ENCODE results near the gene COL9A3. TPM values are rescaled to one million over a fixed set of nuclear protein-coding genes. Genes with fewer than 3 reads are reported as not detected.

COL9A3 gene
- polyA plus RNA-seq, 4 donors, result 17.6 to 29.2 (median 24.0) TPM

GRCh38 chr20:62808211-62808865 is 8.5 kb upstream of the COL9A3 start:
- no peak for DNase-seq (ENCODE audit: low read depth in 4 of 4, low spot score in 3 of 4)

DNA sequence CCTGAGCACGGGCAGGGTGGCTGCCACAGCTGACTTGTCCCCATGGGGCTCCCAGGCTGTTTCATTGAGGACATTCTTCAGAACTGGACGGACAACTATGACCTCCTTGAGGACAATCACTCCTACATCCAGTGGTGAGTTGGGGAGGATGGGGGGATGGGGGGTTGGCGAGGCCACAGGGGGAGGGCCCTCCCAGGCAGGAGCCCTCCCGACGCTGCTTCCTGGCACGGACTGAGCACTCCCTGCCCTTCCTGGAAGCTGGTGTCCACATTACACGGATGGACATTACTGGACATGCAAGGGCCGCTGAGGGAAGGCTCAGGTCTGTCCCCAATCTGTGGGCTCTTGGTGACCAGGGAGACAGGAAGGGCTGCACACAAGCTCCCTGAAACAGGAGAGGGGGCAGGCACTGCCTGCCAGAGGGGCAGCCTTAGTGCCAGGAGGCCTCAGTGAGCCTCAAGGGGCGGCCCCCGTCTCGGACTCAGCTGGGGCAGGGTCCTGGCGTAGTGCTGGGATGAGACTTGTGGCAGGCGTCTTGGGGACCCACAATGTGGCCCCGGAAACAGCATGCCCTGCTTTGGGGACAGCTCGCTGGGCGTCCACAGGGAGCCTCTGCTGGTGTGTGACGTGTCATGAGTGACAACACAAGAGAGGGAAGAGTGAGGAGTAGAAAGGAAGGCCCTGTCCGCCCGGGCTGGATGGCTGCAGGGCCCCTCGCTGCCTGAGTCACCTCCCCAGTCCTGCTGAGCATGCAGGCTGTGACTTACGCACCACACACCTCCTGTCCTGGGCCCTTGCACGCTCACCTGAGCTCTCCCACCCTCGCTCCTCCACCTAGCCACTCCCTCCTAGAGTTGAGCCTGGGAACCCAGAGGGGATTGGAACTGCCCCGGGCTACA is 7.1 kb upstream of the COL9A3 start:
- DNase-seq (ENCODE audit: low read depth in 4 of 4, low spot score in 3 of 4), result no peak

- no peak for DNase-seq (ENCODE audit: low read depth in 4 of 4, low spot score in 3 of 4)
Observed at GRCh38 chr20:62811320-62811719, 5.5 kb upstream of the COL9A3 start.

GRCh38 chr20:62811720-62812119 is 5.1 kb upstream of the COL9A3 start:
- DNase-seq (ENCODE audit: low read depth in 4 of 4, low spot score in 3 of 4), result no peak

- DNase-seq (ENCODE audit: low read depth in 4 of 4, low spot score in 3 of 4), result no peak
Observed at GRCh38 chr20:62812181-62812906, 4.5 kb upstream of the COL9A3 start.

- DNase-seq (ENCODE audit: low read depth in 4 of 4, low spot score in 3 of 4), result no peak
Observed at GRCh38 chr20:62812907-62813200, 4.0 kb upstream of the COL9A3 start.

DNA sequence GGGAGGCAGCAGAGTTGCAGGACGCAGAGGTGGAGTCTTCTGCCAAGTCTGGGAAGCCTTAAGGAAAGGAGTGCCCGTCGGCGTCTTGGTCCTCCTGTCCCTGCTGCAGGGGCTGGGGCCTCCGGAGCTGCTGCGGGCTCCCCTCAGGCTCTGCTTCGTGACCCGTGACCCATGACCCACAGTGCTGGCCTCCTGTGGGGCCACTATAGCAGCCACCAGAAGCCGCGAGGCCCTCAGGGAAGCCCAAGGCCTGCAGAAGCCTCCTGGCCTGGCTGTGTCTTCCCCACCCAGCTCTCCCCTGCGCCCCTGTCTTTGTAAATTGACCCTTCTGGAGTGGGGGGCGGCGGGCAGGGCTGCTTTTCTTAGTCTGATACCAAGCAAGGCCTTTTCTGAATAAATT is 3.3 kb upstream of the COL9A3 start:
- no peak for DNase-seq (ENCODE audit: low read depth in 4 of 4, low spot score in 3 of 4)

DNA sequence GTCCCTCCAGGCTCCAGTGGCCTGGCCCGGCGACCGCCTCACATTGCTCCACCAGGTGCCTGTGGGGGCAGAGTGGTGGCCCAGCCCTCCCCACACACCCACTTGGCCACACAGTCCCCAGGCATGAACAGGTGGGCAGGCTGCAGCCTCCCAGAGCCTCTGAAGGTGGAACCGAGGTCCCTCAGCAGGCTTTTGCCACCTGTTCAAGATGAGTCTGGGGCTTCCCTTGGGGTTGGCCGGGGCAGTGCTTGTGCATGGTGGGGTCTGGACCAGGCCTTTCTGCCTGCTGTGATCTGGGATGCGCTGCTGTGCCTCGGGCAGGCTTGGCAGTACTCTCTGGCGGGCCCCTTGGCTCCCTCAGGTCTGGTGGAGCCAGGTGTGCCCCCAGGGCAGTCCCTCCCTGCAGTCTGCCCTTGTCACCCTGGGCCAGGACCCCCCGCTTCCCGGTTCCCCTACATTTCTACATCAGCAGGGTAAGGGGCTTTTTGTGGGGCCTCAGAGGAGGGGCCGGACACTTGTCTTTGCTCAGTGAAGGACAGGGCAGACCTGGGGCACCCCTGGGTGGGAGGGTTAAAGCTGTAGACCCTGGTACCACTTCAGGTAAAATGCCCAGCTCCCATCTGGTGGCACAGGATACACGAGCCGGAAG is 2.7 kb upstream of the COL9A3 start:
- DNase-seq (ENCODE audit: low read depth in 4 of 4, low spot score in 3 of 4), result no peak

DNA sequence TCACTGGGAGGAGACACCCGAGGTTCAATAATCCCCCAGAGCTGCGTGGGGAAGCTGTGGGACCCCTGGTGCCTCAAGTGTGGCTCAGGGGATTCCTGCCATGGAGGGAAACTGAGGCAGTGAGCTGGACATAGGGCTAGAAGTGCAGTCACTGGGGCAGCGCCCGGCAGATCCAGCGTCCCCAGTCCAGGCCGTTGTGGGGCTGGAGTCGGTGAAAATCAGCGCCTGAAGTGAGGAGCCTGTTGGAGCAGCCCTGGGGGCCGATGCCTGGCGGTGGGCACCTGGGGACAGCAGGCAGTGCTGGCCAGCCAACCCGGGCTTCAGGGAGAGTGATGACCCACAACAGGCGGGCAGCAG is 2.2 kb upstream of the COL9A3 start:
- no peak for DNase-seq (ENCODE audit: low read depth in 4 of 4, low spot score in 3 of 4)

GRCh38 chr20:62815066-62815991 is 1.5 kb upstream of the COL9A3 start:
- no peak for DNase-seq (ENCODE audit: low read depth in 4 of 4, low spot score in 3 of 4)

DNA sequence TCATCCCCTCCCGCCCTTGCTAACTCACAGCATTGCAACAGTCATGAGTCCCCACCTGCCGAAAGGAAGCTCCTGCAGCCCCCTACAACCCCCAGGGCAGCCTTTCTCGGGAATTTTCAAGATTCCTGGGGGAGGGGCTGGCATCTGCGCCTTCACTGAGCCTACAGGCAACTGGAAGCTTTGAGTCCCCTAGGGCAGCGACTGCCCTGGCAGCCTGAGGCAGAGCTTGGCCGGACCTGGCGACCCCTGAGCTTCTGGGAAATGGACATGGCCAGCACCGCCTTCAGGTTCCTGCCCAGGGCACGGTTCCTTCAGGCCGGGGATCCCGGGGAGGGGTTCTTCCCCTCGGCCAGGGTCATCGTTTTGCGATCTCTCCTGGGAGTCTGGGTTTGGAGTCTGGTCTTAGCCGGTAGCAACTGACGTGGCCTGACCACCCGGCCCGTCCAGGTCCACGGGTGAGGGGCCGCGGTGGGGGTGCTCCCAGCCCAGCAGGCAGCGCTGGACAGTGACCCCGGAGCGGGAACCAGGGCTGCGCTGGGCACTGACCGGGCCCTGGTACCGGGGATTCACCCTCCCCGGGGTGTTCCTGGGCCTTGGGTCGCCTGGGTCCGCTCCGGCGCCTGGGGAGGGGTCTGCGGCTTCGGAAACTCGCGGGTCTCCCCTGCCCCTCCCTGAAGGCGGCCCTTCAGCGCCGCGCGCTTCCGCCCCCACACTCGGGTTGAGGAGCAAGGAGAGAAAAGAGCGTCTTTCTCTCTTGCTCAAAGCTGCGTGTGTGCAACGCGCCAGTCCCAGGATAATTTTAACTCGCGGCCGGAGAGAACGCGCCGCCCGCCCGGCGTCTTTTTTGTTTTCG is 593 bp upstream of the COL9A3 start:
- no peak for DNase-seq (ENCODE audit: low read depth in 4 of 4, low spot score in 3 of 4)

- no peak for DNase-seq (ENCODE audit: low read depth in 4 of 4, low spot score in 3 of 4)
Observed at GRCh38 chr20:62817975-62818591, 1.2 kb downstream of the COL9A3 start.

- no peak for DNase-seq (ENCODE audit: low read depth in 4 of 4, low spot score in 3 of 4)
Observed at GRCh38 chr20:62818592-62819493, 2.0 kb downstream of the COL9A3 start.

DNA sequence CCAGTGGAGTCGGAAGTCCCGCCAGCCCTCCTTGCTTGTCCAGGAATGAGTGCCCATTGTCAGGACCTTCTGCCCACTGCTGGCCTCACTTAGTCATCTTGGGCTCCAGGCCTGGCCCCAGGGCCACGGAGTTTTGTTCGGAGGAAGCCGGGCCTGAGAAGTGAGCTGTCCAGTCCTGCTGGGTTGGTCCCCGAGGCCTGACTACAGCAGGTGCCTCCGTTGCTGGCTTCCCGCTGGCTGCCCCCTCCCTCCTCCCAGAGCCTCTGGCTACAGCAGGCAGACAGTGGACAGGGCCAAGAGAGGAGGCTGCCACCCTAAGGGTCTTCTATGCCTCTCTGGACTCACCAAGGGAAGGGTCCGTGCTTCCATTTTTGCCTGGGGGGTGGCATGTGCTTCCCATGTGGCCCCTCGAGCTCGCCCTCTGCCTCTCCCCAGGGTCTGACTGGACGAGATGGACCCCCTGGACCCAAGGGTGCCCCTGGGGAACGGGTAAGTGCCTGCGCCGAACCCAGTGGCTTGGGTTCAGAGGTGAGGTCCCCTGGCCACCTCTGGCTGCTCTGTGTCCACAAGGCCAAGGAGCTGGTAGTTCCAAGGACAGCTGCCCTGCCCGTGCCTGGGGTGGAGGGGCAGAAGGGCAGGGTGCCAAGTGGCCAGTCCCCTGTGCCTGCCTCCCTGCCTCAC is 2.8 kb downstream of the COL9A3 start:
- no peak for DNase-seq (ENCODE audit: low read depth in 4 of 4, low spot score in 3 of 4)

DNA sequence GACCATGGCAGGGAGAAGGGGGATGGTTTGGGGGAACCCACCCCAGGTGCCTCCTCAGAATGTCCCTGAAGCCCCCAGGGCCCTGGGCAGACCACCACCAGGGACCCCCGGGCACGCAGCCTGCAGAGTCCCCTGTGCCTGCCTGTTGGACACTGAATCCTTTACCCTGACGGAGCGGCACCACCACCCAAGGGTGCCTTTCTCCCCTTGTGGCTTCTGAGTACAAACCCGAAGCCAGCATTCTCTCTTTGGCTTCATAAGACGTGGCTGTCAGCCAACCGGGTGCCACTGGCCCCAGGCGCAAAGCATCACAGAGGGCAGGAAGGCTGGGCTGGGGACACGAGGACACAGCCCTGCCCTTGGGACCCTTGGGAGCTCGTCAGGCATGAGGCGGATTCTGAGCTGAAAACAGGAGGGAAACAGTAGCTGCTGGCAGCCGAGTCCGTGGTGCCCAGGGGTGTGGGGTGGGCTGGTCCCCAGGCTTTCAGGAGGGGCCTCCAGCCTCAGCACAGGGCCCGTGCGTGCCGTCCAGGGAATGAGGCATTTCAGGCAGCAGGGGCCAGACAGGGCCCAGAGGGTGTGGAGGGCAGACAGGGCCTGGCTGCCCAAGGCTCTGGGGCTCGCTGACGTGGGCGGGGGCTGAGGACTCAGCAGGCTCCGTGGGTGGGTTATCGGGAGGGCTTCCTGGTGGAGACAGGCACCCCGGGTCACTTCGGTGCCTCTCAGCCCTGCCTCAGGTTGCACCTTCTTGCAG is 3.5 kb downstream of the COL9A3 start:
- no peak for DNase-seq (ENCODE audit: low read depth in 4 of 4, low spot score in 3 of 4)

GRCh38 chr20:62820962-62821725 is 4.3 kb downstream of the COL9A3 start:
- no peak for DNase-seq (ENCODE audit: low read depth in 4 of 4, low spot score in 3 of 4)

Measured in right renal pelvis (tissue), 4 donors.